Measurements from ENCODE around the gene RALGAPA1.
"Not testable (repeated sequence)": the region's sequence is repeated elsewhere in the genome, so short reads cannot be mapped to it uniquely, and the experiment has no call there.

Gene RALGAPA1

DNA sequence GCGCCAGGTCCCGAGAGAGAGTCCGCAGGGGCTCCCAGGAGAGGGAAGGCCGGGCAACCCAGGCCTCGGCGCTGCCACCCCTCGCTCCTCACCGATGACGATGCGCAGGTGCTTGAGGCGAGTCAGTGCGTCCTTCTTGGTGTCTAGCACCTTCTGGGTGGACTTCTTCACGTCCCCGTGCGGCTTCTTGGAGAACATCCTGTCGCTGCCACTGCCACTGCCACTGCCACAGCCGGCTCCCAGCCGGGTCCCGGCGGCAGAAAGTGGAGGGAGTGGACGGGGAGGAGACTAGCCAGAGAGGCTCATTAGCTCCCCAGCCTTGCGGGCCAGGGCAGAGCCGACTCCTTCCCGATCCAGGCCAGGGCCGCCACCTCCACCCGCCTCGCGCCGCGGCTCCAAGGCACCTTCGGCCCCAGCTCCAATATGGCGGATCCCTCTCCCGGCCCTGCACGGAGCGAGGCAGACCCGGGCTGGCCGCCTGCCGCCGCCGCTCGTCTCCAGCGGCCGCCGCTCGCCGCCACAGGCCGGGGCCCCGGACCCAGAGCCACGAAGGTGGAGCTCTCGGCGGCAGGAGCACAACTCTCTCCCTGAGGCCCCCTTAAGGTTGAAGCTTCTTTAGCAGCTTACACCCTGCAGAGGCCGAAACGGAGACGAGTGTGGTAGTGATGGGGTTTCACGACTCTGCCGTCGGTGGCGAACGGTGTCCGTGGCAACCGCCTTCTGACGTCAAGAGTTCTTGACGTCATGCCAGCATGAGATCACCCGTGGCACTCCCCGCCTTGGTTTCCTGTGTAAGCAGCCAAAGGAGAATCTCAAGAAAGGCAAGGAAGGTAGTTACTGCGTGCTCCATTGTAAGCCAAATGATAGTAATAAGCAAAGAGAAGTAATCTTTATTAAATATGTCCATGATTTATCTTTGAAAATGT is at the start of gene RALGAPA1:
TSS of gene RALGAPA1 (minus strand) at position 658 of the 926 bp plus-strand sequence. CDS start at position 198, 460 bp downstream.
- peak; percentile 94 for DNase-seq (ENCODE audit: low spot score)

DNA sequence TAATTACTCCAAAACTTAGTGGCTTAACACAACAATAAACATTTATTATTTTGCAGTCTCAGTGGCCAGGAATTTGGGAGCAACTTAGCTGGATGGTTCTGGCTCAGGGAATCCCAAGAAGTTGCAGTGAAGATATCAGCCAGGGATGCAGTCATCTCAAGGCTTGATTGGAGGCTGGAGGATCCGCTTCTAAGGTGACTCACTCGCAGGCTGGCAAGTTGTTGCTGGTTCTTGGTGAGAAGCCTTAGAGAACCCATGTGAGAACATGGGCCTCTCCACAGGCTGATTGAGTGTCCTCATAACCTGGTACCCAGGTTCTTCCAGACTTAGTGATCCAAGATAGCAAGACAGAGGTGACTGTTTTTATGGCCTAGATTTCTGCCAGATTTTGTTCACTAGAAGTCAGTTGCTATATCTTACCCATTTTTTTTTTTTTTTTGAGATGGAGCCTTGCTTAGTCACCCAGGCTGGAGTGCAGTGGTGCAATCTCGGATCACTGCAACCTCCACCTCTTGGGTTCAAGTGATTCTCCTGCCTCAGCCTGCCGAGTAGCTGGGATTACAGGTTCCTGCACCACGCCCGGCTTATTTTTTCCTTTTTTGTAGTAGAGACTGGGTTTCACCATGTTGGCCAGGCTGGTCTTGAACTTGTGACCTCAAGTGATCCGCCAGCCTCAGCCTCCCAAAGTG is 49.6 kb upstream of the RALGAPA1 start:
- DNase-seq (ENCODE audit: low spot score) = no peak

- DNase-seq (ENCODE audit: low spot score) = no peak
These were observed 46.9 kb upstream of the RALGAPA1 start for GRCh38 chr14:35855876-35856481.

GRCh38 chr14:35854696-35855270 is 45.7 kb upstream of the RALGAPA1 start:
- DNase-seq (ENCODE audit: low spot score) = no peak

- DNase-seq (ENCODE audit: low spot score) = no peak
These were observed 44.1 kb upstream of the RALGAPA1 start for GRCh38 chr14:35853225-35853624.

GRCh38 chr14:35851823-35852222 is 42.7 kb upstream of the RALGAPA1 start:
- DNase-seq (ENCODE audit: low spot score) = no peak

DNA sequence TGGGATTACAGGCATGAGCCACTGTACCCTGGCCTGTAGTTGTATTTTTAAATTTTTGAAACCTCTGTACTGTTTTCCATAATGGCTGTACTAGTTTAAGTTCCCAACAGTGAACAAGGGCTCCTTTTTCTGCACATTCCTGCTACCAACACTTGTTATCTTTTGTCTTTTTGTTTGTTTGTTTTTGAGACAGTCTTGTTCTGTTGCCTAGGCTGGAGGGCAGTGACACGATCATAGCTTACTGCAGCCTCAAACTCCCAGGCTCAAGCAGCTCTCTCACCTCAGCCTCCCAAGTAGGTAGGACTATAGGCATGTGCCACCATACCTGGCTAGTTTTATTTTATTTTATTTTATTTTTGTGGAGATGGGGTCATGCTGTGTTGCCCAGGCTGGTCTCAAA is 40.0 kb upstream of the RALGAPA1 start:
- no peak for DNase-seq (ENCODE audit: low spot score)

GRCh38 chr14:35847636-35848035 is 38.5 kb upstream of the RALGAPA1 start:
- DNase-seq (ENCODE audit: low spot score) = no peak

DNA sequence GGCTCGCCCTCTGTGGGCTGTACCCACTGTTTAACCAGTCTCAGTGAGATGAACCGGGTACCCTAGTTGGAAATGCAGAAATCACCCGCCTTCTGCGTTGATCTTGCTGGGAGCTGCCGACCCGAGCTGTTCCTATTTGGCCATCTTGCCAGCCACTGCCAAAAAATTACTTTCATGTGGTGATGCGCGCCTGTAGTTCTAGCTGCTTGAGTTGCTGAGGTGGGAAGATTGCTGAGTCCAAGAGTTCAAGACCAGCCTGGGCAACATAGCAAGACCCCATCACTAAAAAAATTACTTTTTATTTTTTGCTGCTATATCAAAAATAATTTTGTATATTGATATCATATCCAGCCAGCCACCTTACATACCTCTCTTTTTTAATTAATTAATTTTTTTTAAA is 35.4 kb upstream of the RALGAPA1 start:
- DNase-seq (ENCODE audit: low spot score) = no peak

- not testable (repeated sequence) for DNase-seq (ENCODE audit: low spot score)
These were observed 33.1 kb upstream of the RALGAPA1 start for GRCh38 chr14:35842245-35842644.

GRCh38 chr14:35841704-35842103 is 32.6 kb upstream of the RALGAPA1 start:
- not testable (repeated sequence) for DNase-seq (ENCODE audit: low spot score)

GRCh38 chr14:35835208-35835982 is 26.3 kb upstream of the RALGAPA1 start:
- no peak for DNase-seq (ENCODE audit: low spot score)

DNA sequence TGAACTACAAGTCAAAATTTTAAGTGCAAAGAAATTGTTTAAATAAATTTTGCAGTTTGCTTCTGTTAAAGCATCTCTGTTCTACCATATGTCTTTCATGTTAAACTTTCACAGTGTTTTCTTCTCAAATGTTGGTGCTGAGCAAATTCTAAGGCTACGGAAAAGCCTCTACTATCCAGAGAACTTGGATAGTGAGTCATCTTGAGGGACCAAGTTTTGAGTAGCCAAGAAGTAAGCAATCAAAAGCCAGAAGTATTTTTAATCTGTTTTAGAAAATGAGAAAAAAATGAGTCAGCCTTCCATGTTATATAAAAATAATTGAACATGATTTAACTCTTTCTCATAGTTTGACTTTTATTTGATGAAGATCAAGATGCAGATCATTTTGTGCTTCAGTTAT is 20.4 kb upstream of the RALGAPA1 start:
- no peak for DNase-seq (ENCODE audit: low spot score)

DNA sequence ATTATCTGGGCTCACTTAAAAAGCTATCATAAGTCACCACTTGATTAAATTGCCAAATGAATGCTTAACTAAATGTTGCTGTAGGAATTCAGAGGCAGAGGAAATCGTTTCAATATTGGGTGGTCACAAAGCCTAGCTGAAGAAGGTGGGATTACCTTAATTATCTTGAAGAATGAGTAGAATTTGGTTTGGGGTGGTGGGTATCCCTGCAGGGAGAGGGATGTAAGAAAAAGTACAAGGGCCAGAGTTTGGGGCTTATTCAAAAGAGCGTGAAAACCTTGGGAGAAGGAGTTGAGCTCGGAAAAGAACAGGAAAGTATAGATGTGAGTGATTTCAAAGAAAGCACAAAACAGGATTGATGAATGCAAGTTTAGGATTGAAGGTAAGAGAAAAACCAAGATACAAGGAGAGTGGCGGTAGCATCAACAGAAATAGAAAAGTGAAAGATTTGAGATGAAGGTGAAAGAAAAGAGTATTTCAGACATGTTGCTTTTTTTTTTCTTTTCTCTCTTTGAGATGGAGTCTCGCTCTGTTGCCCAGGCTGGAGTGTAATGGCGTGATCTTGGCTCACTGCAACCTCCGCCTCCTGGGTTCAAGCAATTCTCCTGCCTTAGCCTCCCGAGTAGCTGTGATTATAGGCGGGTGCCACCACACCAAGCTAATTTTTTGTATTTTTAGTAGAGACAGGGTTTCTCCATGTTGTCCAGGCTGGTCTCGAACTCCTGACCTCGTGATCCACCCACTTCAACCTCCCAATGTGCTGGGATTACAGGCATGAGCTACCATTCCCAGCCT is 18.8 kb upstream of the RALGAPA1 start:
- no peak for DNase-seq (ENCODE audit: low spot score)

- DNase-seq (ENCODE audit: low spot score) = no peak
These were observed 17.9 kb upstream of the RALGAPA1 start for GRCh38 chr14:35826952-35827416.

DNA sequence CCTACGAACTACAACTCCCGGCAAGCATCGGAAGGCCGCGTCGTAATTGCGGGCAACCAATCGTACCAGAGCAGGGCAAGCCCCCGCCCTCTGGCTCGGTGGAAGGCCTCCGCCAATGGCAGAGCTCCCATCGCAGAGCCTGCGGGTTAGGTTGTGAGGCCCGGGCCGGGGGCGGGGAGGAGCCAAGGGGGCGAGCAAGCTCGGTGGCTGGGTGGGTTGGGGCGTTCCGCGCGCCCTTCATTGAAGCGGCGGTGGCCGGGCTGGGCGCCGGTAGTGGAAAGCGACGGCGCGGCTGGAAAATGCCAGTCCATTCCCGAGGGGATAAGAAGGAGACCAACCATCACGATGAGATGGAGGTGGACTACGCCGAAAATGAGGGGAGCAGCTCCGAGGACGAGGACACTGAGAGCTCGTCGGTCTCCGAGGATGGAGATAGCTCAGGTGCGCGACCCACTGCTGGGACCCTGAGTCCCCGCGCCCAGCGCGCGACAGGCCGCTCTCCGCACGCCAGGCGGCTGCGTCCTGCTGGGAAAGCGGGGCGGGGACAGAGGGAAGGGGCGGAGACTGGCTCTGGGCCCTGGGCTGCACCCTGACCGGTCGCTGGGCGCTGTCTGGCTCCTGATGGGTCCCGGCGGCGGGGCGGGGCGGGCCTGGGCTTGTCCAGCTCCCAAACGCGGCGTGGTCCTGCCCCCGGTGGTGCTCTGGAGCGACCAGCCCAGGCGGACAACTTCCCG is 17.3 kb upstream of the RALGAPA1 start, which contains the start of gene BRMS1L:
TSS of gene BRMS1L (plus strand) at position 121 of the 734 bp plus-strand sequence. CDS start at position 300, 179 bp downstream.
- DNase-seq (ENCODE audit: low spot score) = peak; percentile 99

- DNase-seq (ENCODE audit: low spot score) = no peak
These were observed 16.8 kb upstream of the RALGAPA1 start for GRCh38 chr14:35825968-35826217.

- DNase-seq (ENCODE audit: low spot score) = not testable (repeated sequence)
These were observed 15.5 kb upstream of the RALGAPA1 start for GRCh38 chr14:35824446-35825165.

DNA sequence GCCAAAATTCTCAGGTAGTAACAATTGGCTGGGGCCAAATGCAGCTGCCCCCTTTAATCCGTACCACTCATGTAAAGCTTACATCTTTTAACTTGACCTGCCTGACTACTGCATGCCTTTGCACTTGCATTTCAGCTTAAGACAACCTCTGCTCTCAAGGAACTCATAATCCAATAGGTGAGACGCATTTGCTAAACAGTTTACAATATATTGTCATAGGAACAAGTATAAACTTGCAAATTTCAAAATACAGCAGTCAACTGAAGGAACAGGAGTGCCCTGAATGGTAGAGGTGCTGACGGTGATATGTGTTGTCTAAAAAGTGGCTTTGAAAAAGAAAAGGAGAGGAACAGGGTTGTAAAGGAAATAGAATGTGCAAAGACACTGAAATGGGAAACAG is 13.4 kb upstream of the RALGAPA1 start:
- DNase-seq (ENCODE audit: low spot score) = no peak
